ENCODE results near the gene LUZP4.
A peak's percentile ranks its signal among the peaks of the same experiment; 100 is the strongest.

Gene LUZP4

DNA sequence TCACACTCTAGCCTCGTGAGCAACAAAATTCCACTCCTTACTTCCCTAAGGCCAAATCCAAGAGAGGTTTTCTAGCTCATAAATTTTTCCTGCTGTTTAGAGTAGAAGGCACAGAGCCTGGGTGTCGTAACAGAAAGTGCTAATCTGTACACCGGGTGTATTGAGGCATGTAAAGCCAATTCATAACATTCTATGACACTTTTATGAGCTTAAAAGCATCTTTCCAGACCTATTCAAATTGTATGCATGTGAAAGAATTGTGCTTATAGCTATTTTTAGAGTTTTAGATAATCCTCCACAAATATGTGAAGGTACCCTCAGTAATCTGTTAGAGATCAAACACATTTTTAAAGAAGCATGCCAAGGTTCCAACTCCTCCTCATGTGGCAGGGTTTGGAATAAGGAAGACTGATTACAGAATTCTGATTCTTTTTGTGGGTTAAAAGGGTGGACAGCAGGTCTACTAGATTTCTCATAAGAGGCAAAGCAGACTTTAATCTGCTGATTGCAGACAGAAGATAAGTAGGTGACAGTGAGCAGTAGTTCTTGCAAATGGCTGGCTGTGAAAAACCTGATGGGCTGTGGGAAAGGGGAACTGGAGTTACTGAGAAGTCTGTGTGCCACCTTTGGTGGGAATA, 30.2 kb upstream of the LUZP4 start:
- Histone ChIP-seq H3K9me3 (ENCODE audit: control insufficient read depth, low read length) (no peaks in the 10 kb centered on the region), H3K4me3 (ENCODE audit: insufficient read depth in 1 of 2, low read depth in 1 of 2, low read length in 2 of 2) (no peak overlapping the region), H2AK5ac (ENCODE audit: low read length, severe bottlenecking) (no peak overlapping the region)

DNA sequence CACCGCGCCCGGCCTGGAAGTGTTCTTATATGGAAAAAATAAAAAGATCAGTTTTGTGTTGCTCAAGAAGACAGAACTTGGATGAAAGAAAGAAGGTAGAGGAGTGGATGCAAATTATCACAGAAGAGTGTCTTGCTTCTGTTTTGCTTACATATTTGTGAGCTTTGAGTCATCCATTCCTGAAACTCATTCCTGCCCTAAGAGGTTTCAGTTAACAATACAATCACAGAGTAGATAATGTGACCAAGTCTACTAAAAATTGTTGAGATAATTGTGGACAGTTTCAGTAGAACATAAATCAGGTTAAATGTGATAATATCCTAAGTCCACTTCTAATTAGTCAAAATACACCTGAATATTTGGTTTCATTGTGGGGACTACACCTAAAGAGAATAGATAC, 29.2 kb upstream of the LUZP4 start:
- Histone ChIP-seq H3K79me1 (replicated peaks; ENCODE audit: low read length, poor library complexity, severe bottlenecking) (no peaks in the 10 kb centered on the region), H3K4me3 (ENCODE audit: insufficient read depth in 1 of 2, low read depth in 1 of 2, low read length in 2 of 2) (no peak overlapping the region), H3K9me3 (ENCODE audit: control insufficient read depth, low read length) (no peaks in the 10 kb centered on the region), H3K4ac (ENCODE audit: low read depth in 1 of 2, low read length in 2 of 2) (no peak overlapping the region), H3K27me3 (ENCODE audit: control insufficient read depth in 1 of 2, insufficient read depth in 1 of 2, low read length in 2 of 2) (peaks cover 0 to 34% of the 10 kb centered on the region in 2 experiments), H2BK5ac (ENCODE audit: low read depth, low read length, poor library complexity, severe bottlenecking) (no peak overlapping the region), H2BK15ac (ENCODE audit: low read depth, poor library complexity, severe bottlenecking) (no peak overlapping the region), H3K14ac (ENCODE audit: low read length in 2 of 2) (no peak overlapping the region), H3K18ac (ENCODE audit: low read depth in 1 of 2, low read length in 2 of 2) (no peak overlapping the region), H2BK12ac (ENCODE audit: low read length in 2 of 2) (no peak overlapping the region), H3K4me2 (ENCODE audit: low read length, poor library complexity, severe bottlenecking) (no peak overlapping the region), H3K27ac (ENCODE audit: low read length, poor library complexity, severe bottlenecking) (no peak overlapping the region), H3K23ac (ENCODE audit: low read length in 2 of 2) (no peak overlapping the region), H3K36me3 (ENCODE audit: control insufficient read depth in 1 of 2, insufficient read depth in 2 of 2, low read depth in 1 of 2, low read length in 2 of 2) (no peaks in the 10 kb centered on the region), H4K8ac (ENCODE audit: low read length) (no peak overlapping the region), H2AFZ (ENCODE audit: low read depth, low read length) (no peak overlapping the region), H4K91ac (ENCODE audit: low read length) (no peak overlapping the region), H2BK120ac (ENCODE audit: low read depth, low read length) (no peak overlapping the region), H3K9ac (ENCODE audit: low read length) (no peak overlapping the region), H2AK5ac (ENCODE audit: low read length, severe bottlenecking) (no peak overlapping the region), H3K4me1 (ENCODE audit: control insufficient read depth, insufficient read depth, low read depth, low read length) (peaks cover 4% of the 10 kb centered on the region)
- DNase-seq: peak; percentile 49
- WGBS: 94% methylated on average over 3 of the region's 3 CpGs

More for the DNA sequence above, 30.2 kb upstream of the LUZP4 start:
- Histone ChIP-seq H3K4ac (ENCODE audit: low read depth in 1 of 2, low read length in 2 of 2) (no peak overlapping the region), H2BK12ac (ENCODE audit: low read length in 2 of 2) (no peak overlapping the region), H3K36me3 (ENCODE audit: control insufficient read depth in 1 of 2, insufficient read depth in 2 of 2, low read depth in 1 of 2, low read length in 2 of 2) (no peaks in the 10 kb centered on the region), H2BK5ac (ENCODE audit: low read depth, low read length, poor library complexity, severe bottlenecking) (no peak overlapping the region), H3K18ac (ENCODE audit: low read depth in 1 of 2, low read length in 2 of 2) (no peak overlapping the region), H2BK15ac (ENCODE audit: low read depth, poor library complexity, severe bottlenecking) (no peak overlapping the region), H3K23ac (ENCODE audit: low read length in 2 of 2) (no peak overlapping the region), H3K79me1 (replicated peaks; ENCODE audit: low read length, poor library complexity, severe bottlenecking) (no peaks in the 10 kb centered on the region), H3K27me3 (ENCODE audit: control insufficient read depth in 1 of 2, insufficient read depth in 1 of 2, low read length in 2 of 2) (peaks cover 0 to 38% of the 10 kb centered on the region in 2 experiments), H4K91ac (ENCODE audit: low read length) (no peak overlapping the region), H3K27ac (ENCODE audit: low read length, poor library complexity, severe bottlenecking) (peak overlapping the region; percentile 12), H2BK120ac (ENCODE audit: low read depth, low read length) (no peak overlapping the region), H3K14ac (ENCODE audit: low read length in 2 of 2) (no peak overlapping the region), H4K8ac (ENCODE audit: low read length) (no peak overlapping the region), H3K4me1 (ENCODE audit: control insufficient read depth, insufficient read depth, low read depth, low read length) (peaks cover 4% of the 10 kb centered on the region), H3K9ac (ENCODE audit: low read length) (no peak overlapping the region), H2AFZ (ENCODE audit: low read depth, low read length) (no peak overlapping the region), H3K4me2 (ENCODE audit: low read length, poor library complexity, severe bottlenecking) (no peak overlapping the region)
- peak; percentile 58 for DNase-seq
- WGBS: no CpG with 5 or more reads among the region's 3 CpGs

DNA sequence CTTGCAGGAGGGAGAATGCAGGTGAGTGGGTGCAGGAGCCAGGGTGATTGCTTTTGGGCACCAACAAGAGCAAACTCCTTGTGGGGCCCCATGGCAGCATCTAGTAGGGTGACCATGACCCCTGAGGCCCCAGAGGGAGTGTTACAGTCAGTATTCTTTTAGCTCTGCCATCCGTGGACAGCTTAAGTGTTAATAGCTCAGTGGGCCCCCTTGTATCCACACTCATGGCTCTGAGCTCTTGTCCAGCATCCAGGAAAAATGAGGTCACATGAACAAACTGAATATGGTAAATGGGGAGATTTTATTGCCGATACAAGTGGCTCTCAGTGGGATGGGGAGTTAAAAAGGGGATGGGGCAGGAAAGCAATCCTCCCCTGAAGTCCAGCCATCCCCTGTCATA, 28.4 kb upstream of the LUZP4 start:
- whole genome bisulfite sequencing: no CpG with 5 or more reads among the region's 2 CpGs

DNA sequence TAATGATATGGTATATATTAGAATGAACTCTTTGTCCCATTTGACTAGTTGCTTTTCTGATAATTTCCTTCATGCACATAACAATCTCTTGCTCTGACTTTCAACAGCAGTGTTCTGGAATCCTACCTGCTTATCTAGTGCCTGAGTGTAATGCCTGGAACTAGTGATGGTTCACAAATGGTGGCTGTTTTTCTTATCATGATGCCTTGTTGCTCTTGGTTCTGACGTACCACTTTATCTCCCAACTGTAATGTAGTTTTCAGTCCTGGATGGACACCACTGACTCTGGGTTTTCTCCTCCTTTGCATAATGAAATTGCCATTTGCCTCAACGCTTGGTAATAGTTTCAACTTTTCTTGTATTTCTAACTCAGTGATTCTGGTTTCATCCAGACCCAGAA, 25.5 kb upstream of the LUZP4 start:
- Histone ChIP-seq H3K27ac (ENCODE audit: low read length, poor library complexity, severe bottlenecking) (no peak overlapping the region), H3K9ac (ENCODE audit: low read length) (no peak overlapping the region), H3K4ac (ENCODE audit: low read depth in 1 of 2, low read length in 2 of 2) (no peak overlapping the region), H3K27me3 (ENCODE audit: control insufficient read depth in 1 of 2, insufficient read depth in 1 of 2, low read length in 2 of 2) (peaks cover 0 to 16% of the 10 kb centered on the region in 2 experiments), H3K4me1 (ENCODE audit: control insufficient read depth, insufficient read depth, low read depth, low read length) (peaks cover 4% of the 10 kb centered on the region), H4K91ac (ENCODE audit: low read length) (no peak overlapping the region), H2BK5ac (ENCODE audit: low read depth, low read length, poor library complexity, severe bottlenecking) (no peak overlapping the region), H2AK5ac (ENCODE audit: low read length, severe bottlenecking) (no peak overlapping the region), H2BK12ac (ENCODE audit: low read length in 2 of 2) (no peak overlapping the region), H2BK120ac (ENCODE audit: low read depth, low read length) (no peak overlapping the region), H3K23ac (ENCODE audit: low read length in 2 of 2) (no peak overlapping the region), H3K14ac (ENCODE audit: low read length in 2 of 2) (no peak overlapping the region), H3K4me2 (ENCODE audit: low read length, poor library complexity, severe bottlenecking) (no peak overlapping the region), H2BK15ac (ENCODE audit: low read depth, poor library complexity, severe bottlenecking) (no peak overlapping the region), H2AFZ (ENCODE audit: low read depth, low read length) (no peak overlapping the region), H3K79me1 (replicated peaks; ENCODE audit: low read length, poor library complexity, severe bottlenecking) (no peaks in the 10 kb centered on the region), H4K8ac (ENCODE audit: low read length) (no peak overlapping the region), H3K36me3 (ENCODE audit: control insufficient read depth in 1 of 2, insufficient read depth in 2 of 2, low read depth in 1 of 2, low read length in 2 of 2) (no peaks in the 10 kb centered on the region), H3K4me3 (ENCODE audit: insufficient read depth in 1 of 2, low read depth in 1 of 2, low read length in 2 of 2) (no peak overlapping the region), H3K18ac (ENCODE audit: low read depth in 1 of 2, low read length in 2 of 2) (peak overlapping the region in 1 of 2 experiments; percentile 8), H3K9me3 (ENCODE audit: control insufficient read depth, low read length) (no peaks in the 10 kb centered on the region)
- no peak for DNase-seq
- WGBS: 98% methylated on average over 2 of the region's 2 CpGs

More for the DNA sequence above, 28.4 kb upstream of the LUZP4 start:
- Histone ChIP-seq H2AK5ac (ENCODE audit: low read length, severe bottlenecking) (no peak overlapping the region), H3K14ac (ENCODE audit: low read length in 2 of 2) (peak overlapping the region in 1 of 2 experiments; percentile 26), H2BK5ac (ENCODE audit: low read depth, low read length, poor library complexity, severe bottlenecking) (no peak overlapping the region), H3K4me2 (ENCODE audit: low read length, poor library complexity, severe bottlenecking) (no peak overlapping the region), H3K23ac (ENCODE audit: low read length in 2 of 2) (no peak overlapping the region), H4K8ac (ENCODE audit: low read length) (no peak overlapping the region), H3K79me1 (replicated peaks; ENCODE audit: low read length, poor library complexity, severe bottlenecking) (no peaks in the 10 kb centered on the region), H3K4me1 (ENCODE audit: control insufficient read depth, insufficient read depth, low read depth, low read length) (peaks cover 4% of the 10 kb centered on the region), H3K27ac (ENCODE audit: low read length, poor library complexity, severe bottlenecking) (no peak overlapping the region), H2BK12ac (ENCODE audit: low read length in 2 of 2) (peak overlapping the region in 1 of 2 experiments; percentile 42), H2AFZ (ENCODE audit: low read depth, low read length) (no peak overlapping the region), H3K9ac (ENCODE audit: low read length) (no peak overlapping the region), H4K91ac (ENCODE audit: low read length) (no peak overlapping the region), H3K4ac (ENCODE audit: low read depth in 1 of 2, low read length in 2 of 2) (peak overlapping the region in 1 of 2 experiments; percentile 26), H3K27me3 (ENCODE audit: control insufficient read depth in 1 of 2, insufficient read depth in 1 of 2, low read length in 2 of 2) (peaks cover 0 to 34% of the 10 kb centered on the region in 2 experiments), H2BK120ac (ENCODE audit: low read depth, low read length) (no peak overlapping the region), H2BK15ac (ENCODE audit: low read depth, poor library complexity, severe bottlenecking) (no peak overlapping the region), H3K4me3 (ENCODE audit: insufficient read depth in 1 of 2, low read depth in 1 of 2, low read length in 2 of 2) (no peak overlapping the region), H3K9me3 (ENCODE audit: control insufficient read depth, low read length) (no peaks in the 10 kb centered on the region), H3K36me3 (ENCODE audit: control insufficient read depth in 1 of 2, insufficient read depth in 2 of 2, low read depth in 1 of 2, low read length in 2 of 2) (no peaks in the 10 kb centered on the region), H3K18ac (ENCODE audit: low read depth in 1 of 2, low read length in 2 of 2) (peak overlapping the region; percentile 5 to 28)
- DNase-seq: no peak
